B cell (primary cell): ENCODE data around the gene PCNX4. TPM values are rescaled to one million over a fixed set of nuclear protein-coding genes. Genes with fewer than 3 reads are reported as not detected.

Source experiments
- ATAC-seq: fragments of 200-7000 bp; cut with Tn5 transposase; one replicate; pipeline ENCODE4 v1.10.0; 2021; ENCODE audit warnings: low read depth, mild to moderate bottlenecking, moderate number of reproducible peaks, moderate library complexity
- CTCF ChIA-PET: fragments of 350-600 bp; sonication (Branson Sonifier 250); formaldehyde crosslinking; loops from one replicate; lab custom pipeline; 2021; ENCODE audit warnings: antibody characterized with exemption, inconsistent platforms; lab: Charles Lee
- POLR2A ChIA-PET: fragments of 350-600 bp; sonication (Branson Sonifier 250); formaldehyde crosslinking; loops from one replicate; lab custom pipeline; 2021; ENCODE audit warnings: antibody characterized with exemption; lab: Charles Lee
- DNase-seq: peaks from one replicate; pipeline ENCODE4 v3.0.0; 2013
- H2AFZ ChIP-seq: 2 replicates; pipeline ENCODE4 v1.6.1; 2012; ENCODE audit warnings: mild to moderate bottlenecking, low read depth, low read length; ENCODE audit not compliant: insufficient read depth, poor library complexity, severe bottlenecking
- H3K27ac ChIP-seq, 2 donors: 1 replicate in 1 of 2; 2 replicates in 1 of 2; pipeline ENCODE4 v1.5.1; 2012 to 2013; ENCODE audit warnings: low read length in 2 of 2, mild to moderate bottlenecking in 2 of 2, moderate library complexity in 1 of 2
- H3K27me3 ChIP-seq, 4 experiments: fragments of 200-600 bp in 1 of 4; sonication (generic) in 1 of 4; replicated peaks in 1 of 4; 1 replicate in 2 of 4; 2 replicates in 2 of 4; pipeline versions ENCODE4 v1.6.1 to v1.7.0; 2013 to 2016; ENCODE audit warnings: low read length in 3 of 4, mild to moderate bottlenecking in 2 of 4, mixed read lengths in 1 of 4, moderate library complexity in 1 of 4; ENCODE audit not compliant: insufficient read depth in 4 of 4, control insufficient read depth in 3 of 4; ENCODE audit errors: control extremely low read depth in 1 of 4
- H3K36me3 ChIP-seq, 2 experiments: replicated peaks in 1 of 2; 1 replicate in 1 of 2; 2 replicates in 1 of 2; pipeline versions ENCODE4 v1.6.1 to v1.7.1; 2013; ENCODE audit warnings: low read length in 1 of 2; ENCODE audit not compliant: insufficient read depth in 2 of 2, control insufficient read depth in 1 of 2; ENCODE audit errors: control extremely low read depth in 1 of 2, extremely low read depth in 1 of 2
- H3K4me1 ChIP-seq, 2 donors: fragments of 200-600 bp in 1 of 2; sonication (generic) in 1 of 2; 1 replicate in 1 of 2; 2 replicates in 1 of 2; pipeline versions ENCODE4 v1.5.1 to v1.6.1; 2013 to 2017; ENCODE audit warnings: low read length in 2 of 2; ENCODE audit not compliant: control insufficient read depth in 2 of 2, insufficient read depth in 2 of 2
- H3K4me2 ChIP-seq: replicated peaks from 2 replicates; pipeline ENCODE3; 2012; ENCODE audit warnings: mild to moderate bottlenecking, low read depth, low read length; ENCODE audit not compliant: poor library complexity, severe bottlenecking
- H3K4me3 ChIP-seq, 5 experiments: fragments of 200-600 bp in 1 of 5; sonication (generic) in 1 of 5; 1 replicate in 3 of 5; 2 replicates in 2 of 5; pipeline versions ENCODE4 v1.5.1 to v1.7.0; 2011 to 2016; ENCODE audit warnings: low read length in 4 of 5, mild to moderate bottlenecking in 4 of 5, low read depth in 2 of 5, control low read depth in 1 of 5, moderate library complexity in 1 of 5; ENCODE audit not compliant: insufficient read depth in 1 of 5; ENCODE audit errors: control extremely low read depth in 1 of 5, extremely low read depth in 1 of 5
- H3K79me2 ChIP-seq: fragments of 200-600 bp; sonication (generic); one replicate; pipeline ENCODE4 v1.6.0; 2016; ENCODE audit warnings: low read length; ENCODE audit not compliant: control insufficient read depth, insufficient read depth
- H3K9ac ChIP-seq: fragments of 200-600 bp; sonication (generic); 2 replicates; pipeline ENCODE4 v1.6.1; 2017; ENCODE audit warnings: mild to moderate bottlenecking, low read length, moderate library complexity
- H3K9me3 ChIP-seq, 3 donors: one replicate each; pipeline versions ENCODE4 v1.6.1 to v1.7.1; 2013; ENCODE audit warnings: low read length in 2 of 3; ENCODE audit not compliant: control insufficient read depth in 2 of 3, insufficient read depth in 1 of 3; ENCODE audit errors: control extremely low read depth in 1 of 3
- H4K20me1 ChIP-seq: 2 replicates; pipeline ENCODE4 v1.6.0; 2012; ENCODE audit warnings: mild to moderate bottlenecking, low read length; ENCODE audit not compliant: insufficient read depth, control insufficient read depth, poor library complexity, severe bottlenecking
- H3K27ac Mint-ChIP-seq: one replicate; pipeline ENCODE4 v1.8.0; 2021; ENCODE audit warnings: mixed read lengths
- H3K27me3 Mint-ChIP-seq: one replicate; pipeline ENCODE4 v1.8.0; 2021; ENCODE audit warnings: mixed read lengths
- H3K4me1 Mint-ChIP-seq: one replicate; pipeline ENCODE4 v1.8.0; 2021; ENCODE audit warnings: mixed read lengths
- H3K4me3 Mint-ChIP-seq: one replicate; pipeline ENCODE4 v1.8.0; 2021; ENCODE audit warnings: mixed read lengths
- H3K9me3 Mint-ChIP-seq: one replicate; pipeline ENCODE4 v1.8.0; 2022; ENCODE audit warnings: mixed read lengths; ENCODE audit not compliant: insufficient read depth
- CTCF ChIP-seq: fragments of 200-600 bp; IDR thresholded peaks from one replicate; pipeline ENCODE4 v1.8.0; 2022; ENCODE audit warnings: antibody characterized with exemption, mild to moderate bottlenecking
- EZH2 ChIP-seq: IDR thresholded peaks from 2 replicates; pipeline ENCODE4 v1.6.1; 2012; ENCODE audit warnings: borderline replicate concordance, low read depth, mild to moderate bottlenecking, moderate library complexity, low read length; ENCODE audit not compliant: insufficient read depth, poor library complexity, severe bottlenecking
- WGBS: methylation state at CpG from one replicate; pipeline ENCODE4 v1.1.5; 2013; ENCODE audit warnings: missing lambda C conversion rate; ENCODE audit not compliant: insufficient coverage; 5-methylcytosine and 5-hydroxymethylcytosine counted together
- intact Hi-C: fragments of 100-400 bp; cut with micrococcal nuclease; formaldehyde crosslinking; loops from one replicate; pipeline ENCODE4 v1.10.0; 2022
- polyA plus RNA-seq: library from polyadenylated mRNA; depleted of rRNA; stranded (reverse); fragments of >200 nt; gene quantifications from 2 replicates; pipeline ENCODE4 v1.2.3, GENCODE V29; 2012
- total RNA-seq, 2 donors: library from RNA; stranded (reverse); fragments of 120-200 nt in 1 of 2; gene quantifications; 1 replicate in 1 of 2; 2 replicates in 1 of 2; pipeline versions ENCODE4 v1.2.3 to v1.2.4, GENCODE V29; 2013 to 2022

The PCNX4 gene
- total and polyA plus RNA-seq, 2 donors (not counting 1 experiment from before 2014, with no cell fraction given): 17.8 to 53.4 TPM

- no peak overlapping the region for H3K4me2 ChIP-seq
- H3K27ac ChIP-seq: peak overlapping the region in 1 of 2 donors; percentile 32
- H3K27me3 ChIP-seq: no peaks in the 10 kb centered on the region
- H2AFZ ChIP-seq: no peak overlapping the region
- H4K20me1 ChIP-seq: no peaks in the 10 kb centered on the region
- H3K4me1 ChIP-seq: peaks cover 12% of the 10 kb centered on the region in 2 donors
- WGBS: no CpG with 5 or more reads among the region's 2 CpGs
- no peaks in the 10 kb centered on the region for H3K27me3 Mint-ChIP-seq
- ChIA-PET POLR2A (no interaction called here), CTCF (interaction anchor here (1.5 kb wide), 1 partner anchor 30 kb away, joined by 3 read pairs; no protein-coding TSS in a partner anchor)
- no peak overlapping the region for H3K4me3 Mint-ChIP-seq
- intact Hi-C loops: loop anchor here (5.0 kb wide), 1 partner anchor 1098 kb away; no protein-coding TSS in a partner anchor
- H3K9me3 ChIP-seq: no peaks in the 10 kb centered on the region
- peaks cover 10% of the 10 kb centered on the region for H3K79me2 ChIP-seq
- peaks cover 0 to 30% of the 10 kb centered on the region in 2 experiments for H3K36me3 ChIP-seq
- no peak overlapping the region for H3K9ac ChIP-seq
- H3K4me3 ChIP-seq: no peak overlapping the region
- no peaks in the 10 kb centered on the region for H3K9me3 Mint-ChIP-seq
- DNase-seq (no peak), ATAC-seq (no peak)
- H3K27ac Mint-ChIP-seq: peak overlapping the region; percentile 8
- no peak for TF ChIP-seq CTCF
- no peak for TF ChIP-seq EZH2
- H3K4me1 Mint-ChIP-seq: peaks cover 38% of the 10 kb centered on the region
Observed at GRCh38 chr14:60154671-60155070, 62.9 kb downstream of the PCNX4 start.

GRCh38 chr14:60160422-60160821 lies 68.7 kb downstream of the PCNX4 start:
- 100% methylated on average over 2 of the region's 7 CpGs for WGBS
- peaks cover 7 to 9% of the 10 kb centered on the region in 2 donors for H3K4me1 ChIP-seq

More at GRCh38 chr14:60160422-60160821, 68.7 kb downstream of the PCNX4 start:
- no peak overlapping the region for H3K4me3 Mint-ChIP-seq
- Histone ChIP-seq H3K9ac (no peak overlapping the region), H3K27ac (no peak overlapping the region), H2AFZ (no peak overlapping the region), H3K27me3 (no peaks in the 10 kb centered on the region), H3K79me2 (peaks cover 43% of the 10 kb centered on the region), H3K9me3 (no peaks in the 10 kb centered on the region), H3K4me2 (no peak overlapping the region), H3K36me3 (peaks cover 0 to 5% of the 10 kb centered on the region in 2 experiments), H4K20me1 (no peaks in the 10 kb centered on the region), H3K4me3 (no peak overlapping the region)
- no peak for ATAC-seq
- H3K27ac Mint-ChIP-seq: no peak overlapping the region
- TF ChIP-seq CTCF (no peak), EZH2 (no peak)
- POLR2A ChIA-PET: no interaction called here
- H3K9me3 Mint-ChIP-seq: no peaks in the 10 kb centered on the region
- H3K4me1 Mint-ChIP-seq: peaks cover 45% of the 10 kb centered on the region
- intact Hi-C loops: no loop called here
- H3K27me3 Mint-ChIP-seq: no peaks in the 10 kb centered on the region
- CTCF ChIA-PET: interaction anchor here (0.6 to 8.9 kb wide), 5 partner anchors 9 to 195 kb away, joined by 3 to 82 read pairs (median 5); no protein-coding TSS in a partner anchor
- no peak for DNase-seq
